Smooth muscle cell (in vitro differentiated cells): Measurements from ENCODE around the gene PIM1. TPM values are rescaled to one million over a fixed set of nuclear protein-coding genes. Genes with fewer than 3 reads are reported as not detected.

ENCODE experiments used
- DNase-seq: peaks from one replicate; lab custom pipeline; 2025; ENCODE audit not compliant: unreplicated experiment; lab: John Stamatoyannopoulos, UW
- H2AFZ ChIP-seq: fragments of 200-600 bp; sonication (generic); 2 replicates; pipeline ENCODE4 v1.6.0; 2016; ENCODE audit warnings: antibody characterized with exemption, low read depth, mild to moderate bottlenecking
- H3F3A ChIP-seq: fragments of 200-600 bp; sonication (generic); 2 replicates; pipeline ENCODE4 v1.6.0; 2017; ENCODE audit warnings: antibody characterized with exemption, low read depth
- H3K27ac ChIP-seq: fragments of 200-600 bp; sonication (generic); 2 replicates; pipeline ENCODE4 v1.5.1; 2016; ENCODE audit warnings: low read depth, mild to moderate bottlenecking
- H3K27me3 ChIP-seq: fragments of 200-600 bp; sonication (generic); 2 replicates; pipeline ENCODE4 v1.6.1; 2016; ENCODE audit warnings: low read depth, mild to moderate bottlenecking
- H3K36me3 ChIP-seq: fragments of 200-600 bp; sonication (generic); 2 replicates; pipeline ENCODE4 v1.5.1; 2016; ENCODE audit warnings: low read depth
- H3K4me1 ChIP-seq: fragments of 200-600 bp; sonication (generic); 2 replicates; pipeline ENCODE4 v1.5.1; 2016; ENCODE audit warnings: low read depth
- H3K4me2 ChIP-seq: fragments of 200-600 bp; sonication (generic); 2 replicates; pipeline ENCODE4 v1.6.0; 2016; ENCODE audit warnings: mild to moderate bottlenecking
- H3K4me3 ChIP-seq: fragments of 200-600 bp; sonication (generic); 2 replicates; pipeline ENCODE4 v1.5.1; 2016; ENCODE audit warnings: mild to moderate bottlenecking
- H3K79me2 ChIP-seq: fragments of 200-600 bp; sonication (generic); 2 replicates; pipeline ENCODE4 v1.6.0; 2016; ENCODE audit warnings: low read depth, mild to moderate bottlenecking
- H3K9ac ChIP-seq: fragments of 200-600 bp; sonication (generic); 2 replicates; pipeline ENCODE4 v1.6.0; 2016; ENCODE audit warnings: low read depth
- H3K9me3 ChIP-seq: fragments of 200-600 bp; sonication (generic); replicated peaks from 2 replicates; pipeline ENCODE4 v1.5.1; 2016; ENCODE audit warnings: low read depth
- H4K20me1 ChIP-seq: fragments of 200-600 bp; sonication (generic); 2 replicates; pipeline ENCODE4 v1.6.0; 2016; ENCODE audit warnings: low read depth
- WGBS: methylation state at CpG from one replicate; pipeline ENCODE4 v1.1.7; 2016; ENCODE audit warnings: low lambda C conversion rate; 5-methylcytosine and 5-hydroxymethylcytosine counted together
- polyA plus RNA-seq: library from polyadenylated mRNA; unstranded; fragments of >200 nt; fragmentation: Nextera tagmentation; extraction: Ambion mirVana; gene quantifications from 2 replicates; pipeline ENCODE4 v1.2.1, GENCODE V29; 2016
- total RNA-seq: library from RNA; depleted of rRNA; stranded (reverse); fragments of >200 nt; gene quantifications from 2 replicates; pipeline ENCODE4 v1.2.3, GENCODE V29; 2014
- TF ChIP-seq, protein P1 (sequence below): fragments of 200-600 bp; sonication (generic); IDR thresholded peaks from 2 replicates; pipeline ENCODE4 v1.5.1; 2017; ENCODE audit warnings: borderline replicate concordance, mild to moderate bottlenecking, antibody characterized with exemption; ENCODE audit not compliant: insufficient read depth, poor library complexity, severe bottlenecking

The PIM1 gene
- total and polyA plus RNA-seq, 2 experiments from 2014 or later, result 29.5 to 41.9 TPM

DNA sequence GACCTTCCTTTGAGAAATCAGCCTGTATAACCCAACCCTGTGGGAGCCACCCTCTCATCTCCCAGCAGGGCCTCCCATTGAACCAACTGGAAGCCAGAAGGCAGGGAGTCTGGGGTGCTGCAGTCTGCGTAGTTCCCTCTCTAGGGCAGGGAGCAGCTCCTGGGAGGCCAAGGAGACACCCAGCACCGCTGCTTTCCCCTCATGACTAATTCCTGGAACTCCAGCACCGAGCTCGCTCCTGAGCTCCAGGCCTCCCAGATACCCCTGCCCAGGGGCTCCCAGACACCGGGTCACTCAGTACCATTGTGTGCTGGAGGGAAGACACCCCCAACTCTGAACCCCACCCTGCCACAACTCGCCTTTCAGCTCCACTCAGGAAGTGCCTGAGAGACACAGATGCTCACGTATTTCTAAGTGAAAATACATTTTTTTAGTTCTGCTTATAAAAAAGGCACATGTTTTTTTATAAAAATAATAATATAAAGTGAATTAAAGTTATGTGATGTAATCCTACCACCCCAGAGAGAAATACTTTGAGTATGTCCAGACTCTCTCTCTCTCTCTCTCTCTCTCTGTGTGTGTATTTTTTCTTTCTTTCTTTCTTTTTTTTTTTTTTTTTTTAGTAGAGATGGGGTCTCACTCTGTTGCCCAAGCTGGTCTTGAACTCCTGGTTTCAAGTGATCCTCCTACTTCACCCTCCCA, 17.5 kb downstream of the PIM1 start:
- H3K36me3 ChIP-seq, result no peaks in the 10 kb centered on the region
- TF ChIP-seq, protein P1, sequence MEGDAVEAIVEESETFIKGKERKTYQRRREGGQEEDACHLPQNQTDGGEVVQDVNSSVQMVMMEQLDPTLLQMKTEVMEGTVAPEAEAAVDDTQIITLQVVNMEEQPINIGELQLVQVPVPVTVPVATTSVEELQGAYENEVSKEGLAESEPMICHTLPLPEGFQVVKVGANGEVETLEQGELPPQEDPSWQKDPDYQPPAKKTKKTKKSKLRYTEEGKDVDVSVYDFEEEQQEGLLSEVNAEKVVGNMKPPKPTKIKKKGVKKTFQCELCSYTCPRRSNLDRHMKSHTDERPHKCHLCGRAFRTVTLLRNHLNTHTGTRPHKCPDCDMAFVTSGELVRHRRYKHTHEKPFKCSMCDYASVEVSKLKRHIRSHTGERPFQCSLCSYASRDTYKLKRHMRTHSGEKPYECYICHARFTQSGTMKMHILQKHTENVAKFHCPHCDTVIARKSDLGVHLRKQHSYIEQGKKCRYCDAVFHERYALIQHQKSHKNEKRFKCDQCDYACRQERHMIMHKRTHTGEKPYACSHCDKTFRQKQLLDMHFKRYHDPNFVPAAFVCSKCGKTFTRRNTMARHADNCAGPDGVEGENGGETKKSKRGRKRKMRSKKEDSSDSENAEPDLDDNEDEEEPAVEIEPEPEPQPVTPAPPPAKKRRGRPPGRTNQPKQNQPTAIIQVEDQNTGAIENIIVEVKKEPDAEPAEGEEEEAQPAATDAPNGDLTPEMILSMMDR, result no peak
- no peak overlapping the region for H3K9ac ChIP-seq
- no peak overlapping the region for H3K4me2 ChIP-seq
- no peaks in the 10 kb centered on the region for H3K9me3 ChIP-seq
- H4K20me1 ChIP-seq, result no peaks in the 10 kb centered on the region
- H3F3A ChIP-seq, result no peaks in the 10 kb centered on the region
- no peak overlapping the region for H3K4me3 ChIP-seq
- H3K4me1 ChIP-seq, result no peaks in the 10 kb centered on the region
- H3K27me3 ChIP-seq, result no peaks in the 10 kb centered on the region
- H3K79me2 ChIP-seq, result no peaks in the 10 kb centered on the region
- no peak for DNase-seq
- H3K27ac ChIP-seq, result no peak overlapping the region
- WGBS, result 84% methylated on average over 7 of the region's 7 CpGs
- H2AFZ ChIP-seq, result no peak overlapping the region

DNA sequence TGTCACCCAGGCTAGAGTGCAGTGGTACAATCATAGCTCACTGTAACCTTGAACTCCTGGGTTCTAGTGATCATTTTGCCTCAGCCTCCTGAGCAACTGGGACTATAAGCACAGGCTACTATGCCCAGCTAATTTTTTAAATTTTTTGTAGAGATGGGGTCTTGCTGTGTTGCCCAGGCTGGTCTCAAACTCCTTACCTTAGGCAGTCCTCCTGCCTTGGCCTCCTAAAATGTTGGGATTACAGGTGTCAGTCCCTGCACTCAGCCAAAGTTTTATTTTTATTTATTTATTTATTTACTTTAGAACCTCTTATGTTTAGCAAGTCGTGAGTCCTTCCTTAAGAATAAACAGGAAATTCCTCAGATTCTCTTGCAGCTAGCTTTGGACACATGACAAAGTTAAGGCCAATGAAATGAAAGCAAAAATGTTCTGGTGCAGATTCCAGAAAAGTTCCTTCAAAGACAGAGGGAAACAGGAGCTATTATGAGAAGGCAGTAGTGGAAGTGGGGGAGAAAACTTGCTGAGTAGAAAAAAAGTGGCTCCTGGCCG, 19.1 kb downstream of the PIM1 start:
- H3K9ac ChIP-seq, result no peak overlapping the region
- no peaks in the 10 kb centered on the region for H3K9me3 ChIP-seq
- no peak overlapping the region for H3K4me2 ChIP-seq
- TF ChIP-seq, protein P1, result no peak
- no peaks in the 10 kb centered on the region for H4K20me1 ChIP-seq
- no peak overlapping the region for H3K4me3 ChIP-seq
- WGBS, result 56% methylated on average over 2 of the region's 2 CpGs
- no peak for DNase-seq
- H3K79me2 ChIP-seq, result no peaks in the 10 kb centered on the region
- no peaks in the 10 kb centered on the region for H3K36me3 ChIP-seq
- no peak overlapping the region for H2AFZ ChIP-seq
- no peaks in the 10 kb centered on the region for H3F3A ChIP-seq
- H3K27ac ChIP-seq, result no peak overlapping the region
- H3K27me3 ChIP-seq, result no peaks in the 10 kb centered on the region
- H3K4me1 ChIP-seq, result no peaks in the 10 kb centered on the region

DNA sequence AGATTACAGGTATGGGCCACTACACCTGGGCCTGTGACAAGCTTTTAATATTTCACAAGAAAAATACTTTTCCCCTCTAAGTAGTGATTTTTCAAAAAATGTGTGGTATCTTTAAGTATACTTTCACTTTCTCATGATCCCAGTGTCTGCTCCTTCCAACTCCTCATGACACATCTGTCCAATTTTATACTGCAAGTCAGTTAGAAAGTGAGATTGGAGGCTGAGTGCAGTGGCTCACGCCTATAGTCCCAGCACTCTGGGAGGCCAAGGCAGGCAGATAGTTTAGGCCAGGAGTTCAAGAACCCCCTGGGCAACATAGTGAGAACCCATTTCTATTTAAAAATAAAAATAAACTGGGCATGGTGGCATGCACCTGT, 20.2 kb downstream of the PIM1 start:
- DNase-seq, result no peak
- H3K4me2 ChIP-seq, result no peak overlapping the region

More for the DNA sequence above, 20.2 kb downstream of the PIM1 start:
- H3K9ac ChIP-seq, result no peak overlapping the region
- no peaks in the 10 kb centered on the region for H3K36me3 ChIP-seq
- no peaks in the 10 kb centered on the region for H3K27me3 ChIP-seq
- H2AFZ ChIP-seq, result no peak overlapping the region
- no peak overlapping the region for H3K4me3 ChIP-seq
- no peaks in the 10 kb centered on the region for H3F3A ChIP-seq
- H3K9me3 ChIP-seq, result no peaks in the 10 kb centered on the region
- no peaks in the 10 kb centered on the region for H4K20me1 ChIP-seq
- TF ChIP-seq, protein P1, result no peak
- H3K4me1 ChIP-seq, result no peaks in the 10 kb centered on the region
- no peak overlapping the region for H3K27ac ChIP-seq
- 78% methylated on average over 1 of the region's 1 CpG for WGBS
- no peaks in the 10 kb centered on the region for H3K79me2 ChIP-seq
